Activated B cell treated with CpG ODN at 0.5 μM for 24 hours (primary cell): Measurements from ENCODE around the gene GORASP1. TPM values are rescaled to one million over a fixed set of nuclear protein-coding genes. Genes with fewer than 3 reads are reported as not detected.

Source experiments
- ATAC-seq: fragments of 200-7000 bp; cut with Tn5 transposase; one replicate; pipeline ENCODE4 v1.10.0; 2021; ENCODE audit warnings: low read depth, mild to moderate bottlenecking, moderate library complexity
- CTCF ChIA-PET: fragments of 350-600 bp; sonication (Branson Sonifier 250); formaldehyde crosslinking; loops from one replicate; lab custom pipeline; 2021; ENCODE audit warnings: antibody characterized with exemption; lab: Charles Lee
- POLR2A ChIA-PET: fragments of 350-600 bp; sonication (Branson Sonifier 250); formaldehyde crosslinking; loops from one replicate; lab custom pipeline; 2021; ENCODE audit warnings: antibody characterized with exemption; lab: Charles Lee
- DNase-seq: peaks from one replicate; pipeline ENCODE4 v3.0.0; 2022
- H3K27ac Mint-ChIP-seq: one replicate; pipeline ENCODE4 v1.8.0; 2020; ENCODE audit warnings: mixed read lengths
- H3K27me3 Mint-ChIP-seq: one replicate; pipeline ENCODE4 v1.8.0; 2021; ENCODE audit warnings: mixed read lengths
- H3K36me3 Mint-ChIP-seq: one replicate; pipeline ENCODE4 v1.8.0; 2021; ENCODE audit warnings: low read depth, mixed read lengths
- H3K4me1 Mint-ChIP-seq: one replicate; pipeline ENCODE4 v1.8.0; 2021; ENCODE audit warnings: mixed read lengths
- H3K4me3 Mint-ChIP-seq: one replicate; pipeline ENCODE4 v1.8.0; 2020; ENCODE audit warnings: mild to moderate bottlenecking, mixed read lengths
- H3K9me3 Mint-ChIP-seq: one replicate; pipeline ENCODE4 v1.8.0; 2020; ENCODE audit warnings: mixed read lengths
- intact Hi-C: fragments of 100-400 bp; cut with micrococcal nuclease; formaldehyde crosslinking; loops from one replicate; pipeline ENCODE4 v1.15.1; 2024
- total RNA-seq: library from RNA; stranded (reverse); gene quantifications from 2 replicates; pipeline ENCODE4 v1.2.3, GENCODE V29; 2022
- TF ChIP-seq, protein P1 (sequence below): fragments of 200-600 bp; IDR thresholded peaks from one replicate; pipeline ENCODE4 v1.8.0; 2022; ENCODE audit warnings: antibody characterized with exemption, mild to moderate bottlenecking

GORASP1 gene
- total RNA-seq, 1 donor from 2014 or later = 47.8 TPM

DNA sequence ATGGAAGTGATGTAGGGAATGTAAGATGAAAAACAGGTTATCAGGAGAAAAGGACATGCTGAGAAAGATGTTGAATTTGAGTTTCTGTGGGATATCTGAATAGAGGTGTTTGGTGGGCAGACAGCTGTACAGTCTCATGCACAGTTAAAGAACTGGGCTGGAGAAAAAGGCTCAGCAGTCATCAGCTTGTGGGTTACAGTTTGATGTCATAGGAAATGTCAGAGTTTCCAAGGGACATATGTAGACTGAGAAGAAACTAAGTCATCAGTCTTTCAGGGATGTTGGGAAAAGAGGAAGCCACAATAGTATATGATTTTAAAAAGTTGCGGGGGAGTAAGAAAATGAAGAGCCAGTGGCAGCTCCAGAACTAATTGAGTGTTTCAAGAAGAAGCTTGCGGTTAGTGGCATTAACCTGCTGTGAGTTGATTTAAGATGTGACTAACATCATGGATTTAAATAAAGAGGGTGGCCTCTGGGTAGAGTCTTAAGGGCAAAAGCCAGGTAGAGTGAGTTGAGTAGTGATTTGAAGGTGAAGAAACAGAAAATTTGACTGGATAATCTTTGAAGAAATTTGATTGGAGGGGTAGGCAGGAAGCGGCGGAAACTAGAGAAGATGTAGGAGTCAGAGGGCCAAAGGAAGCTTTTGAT is 24.6 kb downstream of the GORASP1 start:
- intact Hi-C loops = no loop called here
- H3K4me1 Mint-ChIP-seq = peaks cover 25% of the 10 kb centered on the region
- POLR2A ChIA-PET = no interaction called here
- no peaks in the 10 kb centered on the region for H3K27me3 Mint-ChIP-seq
- TF ChIP-seq, protein P1, sequence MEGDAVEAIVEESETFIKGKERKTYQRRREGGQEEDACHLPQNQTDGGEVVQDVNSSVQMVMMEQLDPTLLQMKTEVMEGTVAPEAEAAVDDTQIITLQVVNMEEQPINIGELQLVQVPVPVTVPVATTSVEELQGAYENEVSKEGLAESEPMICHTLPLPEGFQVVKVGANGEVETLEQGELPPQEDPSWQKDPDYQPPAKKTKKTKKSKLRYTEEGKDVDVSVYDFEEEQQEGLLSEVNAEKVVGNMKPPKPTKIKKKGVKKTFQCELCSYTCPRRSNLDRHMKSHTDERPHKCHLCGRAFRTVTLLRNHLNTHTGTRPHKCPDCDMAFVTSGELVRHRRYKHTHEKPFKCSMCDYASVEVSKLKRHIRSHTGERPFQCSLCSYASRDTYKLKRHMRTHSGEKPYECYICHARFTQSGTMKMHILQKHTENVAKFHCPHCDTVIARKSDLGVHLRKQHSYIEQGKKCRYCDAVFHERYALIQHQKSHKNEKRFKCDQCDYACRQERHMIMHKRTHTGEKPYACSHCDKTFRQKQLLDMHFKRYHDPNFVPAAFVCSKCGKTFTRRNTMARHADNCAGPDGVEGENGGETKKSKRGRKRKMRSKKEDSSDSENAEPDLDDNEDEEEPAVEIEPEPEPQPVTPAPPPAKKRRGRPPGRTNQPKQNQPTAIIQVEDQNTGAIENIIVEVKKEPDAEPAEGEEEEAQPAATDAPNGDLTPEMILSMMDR = no peak
- no peak for ATAC-seq
- H3K4me3 Mint-ChIP-seq = no peak overlapping the region
- H3K36me3 Mint-ChIP-seq = peaks cover 68% of the 10 kb centered on the region
- H3K9me3 Mint-ChIP-seq = no peaks in the 10 kb centered on the region
- CTCF ChIA-PET = no interaction called here
- DNase-seq = no peak
- no peak overlapping the region for H3K27ac Mint-ChIP-seq

DNA sequence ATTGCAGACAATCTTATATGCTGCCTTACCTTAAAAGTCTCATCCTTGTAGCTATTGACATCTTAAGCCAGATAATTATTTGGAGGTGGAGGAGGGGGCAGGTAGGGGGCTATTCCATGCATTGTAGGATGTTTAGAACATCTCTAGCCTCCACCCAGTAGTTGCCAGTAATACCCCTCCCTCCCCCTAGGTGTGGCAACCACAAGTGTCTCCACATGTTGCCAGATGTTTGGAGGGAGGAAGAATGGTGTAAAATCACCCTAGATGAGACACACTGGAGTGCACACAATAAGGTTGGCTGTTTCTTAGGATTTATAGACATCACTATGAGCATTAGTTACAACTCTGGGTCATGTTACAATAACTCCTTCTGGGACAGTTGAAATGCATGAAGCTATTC is 27.4 kb downstream of the GORASP1 start:
- Mint-ChIP-seq H3K4me1 (peaks cover 5% of the 10 kb centered on the region), H3K27ac (no peak overlapping the region), H3K27me3 (no peaks in the 10 kb centered on the region), H3K36me3 (peaks cover 74% of the 10 kb centered on the region), H3K9me3 (no peaks in the 10 kb centered on the region), H3K4me3 (no peak overlapping the region)
- ChIA-PET POLR2A (no interaction called here), CTCF (interaction anchor here (0.6 to 1.5 kb wide), 3 partner anchors 208 to 212 kb away, joined by 3 to 4 read pairs (median 3); no protein-coding TSS in a partner anchor)
- intact Hi-C loops = no loop called here
- TF ChIP-seq, protein P1 = no peak
- no peak for ATAC-seq
- no peak for DNase-seq

DNA sequence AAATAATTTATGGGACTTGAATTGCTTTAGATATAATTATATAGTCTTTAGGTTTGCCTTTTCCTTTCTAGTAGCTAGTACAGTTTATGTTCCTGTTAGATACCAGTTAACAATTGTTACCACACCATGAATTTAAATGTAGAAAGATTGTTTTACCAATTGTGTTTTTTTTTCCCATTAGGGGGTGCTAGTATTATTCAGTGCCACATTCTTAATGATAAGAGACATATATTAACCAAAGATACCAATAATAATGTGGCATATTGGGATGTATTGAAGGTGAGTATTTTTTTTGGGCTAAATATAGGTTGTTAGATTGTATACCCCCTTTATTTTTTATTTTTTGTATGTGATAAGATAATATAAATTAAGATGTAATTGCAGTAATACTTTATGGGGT is 27.9 kb downstream of the GORASP1 start:
- Mint-ChIP-seq H3K36me3 (peaks cover 77% of the 10 kb centered on the region), H3K4me3 (no peak overlapping the region), H3K4me1 (peaks cover 5% of the 10 kb centered on the region), H3K27ac (no peak overlapping the region), H3K27me3 (no peaks in the 10 kb centered on the region), H3K9me3 (no peaks in the 10 kb centered on the region)
- ChIA-PET CTCF (interaction anchor here (0.6 to 1.5 kb wide), 2 partner anchors 209 to 213 kb away, joined by 3 read pairs; no protein-coding TSS in a partner anchor), POLR2A (no interaction called here)
- TF ChIP-seq, protein P1 = no peak
- ATAC-seq (no peak), DNase-seq (no peak)
- intact Hi-C loops = no loop called here

DNA sequence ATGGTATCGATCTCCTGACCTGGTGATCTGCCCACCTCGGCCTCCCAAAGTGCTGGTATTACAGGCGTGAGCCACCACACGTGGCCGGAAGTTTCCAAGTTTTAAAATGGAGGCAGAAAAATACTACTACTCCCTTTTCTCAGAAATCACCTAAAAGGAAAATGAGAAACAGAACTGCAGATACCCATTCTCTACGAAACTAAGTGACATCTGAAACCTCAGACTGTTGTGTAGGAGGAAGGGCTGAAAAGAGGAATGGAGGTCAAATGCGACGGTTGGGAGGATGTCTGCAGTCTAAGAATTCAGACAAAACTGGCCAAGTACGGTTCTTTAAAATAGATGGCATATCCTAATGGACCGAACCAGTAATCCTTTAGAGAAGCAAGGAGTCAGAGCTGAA is 31.5 kb downstream of the GORASP1 start:
- Mint-ChIP-seq H3K4me1 (no peaks in the 10 kb centered on the region), H3K27ac (no peak overlapping the region), H3K27me3 (no peaks in the 10 kb centered on the region), H3K4me3 (no peak overlapping the region), H3K9me3 (no peaks in the 10 kb centered on the region), H3K36me3 (peaks cover 83% of the 10 kb centered on the region)
- DNase-seq (no peak), ATAC-seq (no peak)
- ChIA-PET CTCF (interaction anchor here (1.1 kb wide), 1 partner anchor 212 kb away, joined by 3 read pairs; no protein-coding TSS in a partner anchor), POLR2A (no interaction called here)
- intact Hi-C loops = no loop called here
- TF ChIP-seq, protein P1 = no peak

DNA sequence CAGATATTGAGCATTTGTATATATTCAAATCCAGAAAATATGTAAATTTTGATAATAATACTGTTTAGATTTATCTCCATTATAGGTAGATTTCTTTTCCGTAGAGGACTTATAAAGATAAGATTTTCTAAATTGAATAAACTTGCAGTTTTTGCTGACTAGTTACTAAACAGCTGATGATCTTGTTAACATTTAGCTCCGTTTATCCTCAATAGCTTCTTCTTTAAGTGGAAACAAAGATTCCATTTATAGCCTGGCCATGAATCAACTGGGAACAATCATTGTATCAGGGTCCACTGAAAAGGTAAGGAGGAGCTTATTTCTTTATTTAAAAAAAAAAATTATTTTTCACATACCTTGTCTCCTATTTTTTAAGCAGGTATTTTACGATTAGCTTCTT is 38.9 kb downstream of the GORASP1 start:
- H3K27ac Mint-ChIP-seq = no peak overlapping the region

More for the DNA sequence above, 38.9 kb downstream of the GORASP1 start:
- ChIA-PET CTCF (no interaction called here), POLR2A (no interaction called here)
- no peak for DNase-seq
- intact Hi-C loops = no loop called here
- Mint-ChIP-seq H3K27me3 (no peaks in the 10 kb centered on the region), H3K9me3 (no peaks in the 10 kb centered on the region), H3K4me3 (no peak overlapping the region), H3K4me1 (peaks cover 10% of the 10 kb centered on the region), H3K36me3 (peaks cover 74% of the 10 kb centered on the region)
- ATAC-seq = no peak
- TF ChIP-seq, protein P1 = no peak
